Panc1 (cell line): ENCODE data around the gene PDXK. TPM values are rescaled to one million over a fixed set of nuclear protein-coding genes. Genes with fewer than 3 reads are reported as not detected.
"Not testable (repeated sequence)": the region's sequence is repeated elsewhere in the genome, so short reads cannot be mapped to it uniquely, and the experiment has no call there.

Experiments
- ATAC-seq: fragments of 200-7000 bp; cut with Tn5 transposase; 2 replicates; pipeline ENCODE4 v1.9.1; 2020; ENCODE audit warnings: mild to moderate bottlenecking, moderate library complexity
- BruUV-seq: library from RNA; stranded (reverse); fragments of 400-500 nt; replicated peaks from 2 replicates; lab custom pipeline; 2021; lab: Mats Ljungman, UMichigan
- CTCF ChIA-PET: fragments of 300-600 bp; sonication (Branson Sonifier 250); formaldehyde crosslinking; loops from one replicate; lab custom pipeline; 2022; ENCODE audit warnings: antibody characterized with exemption; lab: Charles Lee
- POLR2A ChIA-PET: fragments of 300-600 bp; sonication (Branson Sonifier 250); formaldehyde crosslinking; loops from one replicate; lab custom pipeline; 2022; ENCODE audit warnings: antibody characterized with exemption; lab: Charles Lee
- DNase-seq: peaks from one replicate; pipeline ENCODE4 v3.0.0-alpha.2; 2010; ENCODE audit warnings: low read depth, low spot score
- H3K27ac ChIP-seq: 2 replicates; pipeline ENCODE4 v1.5.1; 2011; ENCODE audit warnings: mild to moderate bottlenecking, low read length, inconsistent platforms
- H3K27me3 ChIP-seq: fragments of 200-500 bp; sonication (Bioruptor generic); 2 replicates; pipeline ENCODE4 v1.6.0; 2014; ENCODE audit warnings: low read length, inconsistent platforms; ENCODE audit not compliant: control insufficient read depth, insufficient read depth
- H3K36me3 ChIP-seq: fragments of 200-500 bp; sonication (Bioruptor generic); 2 replicates; pipeline ENCODE4 v1.5.1; 2014; ENCODE audit warnings: inconsistent platforms, mild to moderate bottlenecking, low read length, moderate library complexity; ENCODE audit not compliant: control insufficient read depth, insufficient read depth
- H3K4me1 ChIP-seq: 2 replicates; pipeline ENCODE4 v1.5.1; 2011; ENCODE audit warnings: inconsistent platforms, mild to moderate bottlenecking, low read length, moderate library complexity; ENCODE audit not compliant: control insufficient read depth, insufficient read depth
- H3K4me3 ChIP-seq, 2 experiments: 2 replicates each; pipeline ENCODE4 v1.5.1; 2011 to 2012; ENCODE audit warnings: low read depth in 2 of 2, low read length in 2 of 2, mild to moderate bottlenecking in 2 of 2, inconsistent platforms in 1 of 2, moderate library complexity in 1 of 2
- H3K9me3 ChIP-seq: fragments of 200-500 bp; sonication (Bioruptor generic); 2 replicates; pipeline ENCODE4 v1.5.1; 2014; ENCODE audit warnings: low read depth, mild to moderate bottlenecking, inconsistent platforms, low read length, moderate library complexity; ENCODE audit not compliant: control insufficient read depth, insufficient read depth
- CTCF ChIP-seq: fragments of 450-650 bp; IDR thresholded peaks from 2 replicates; pipeline ENCODE4 v1.5.1; 2017; ENCODE audit warnings: mild to moderate bottlenecking
- POLR2AphosphoS5 ChIP-seq: IDR thresholded peaks from 2 replicates; pipeline ENCODE4 v1.6.1; 2012; ENCODE audit warnings: mild to moderate bottlenecking, low read depth, low read length, moderate library complexity
- REST ChIP-seq, 2 experiments: IDR thresholded peaks; 2 replicates each; pipeline ENCODE4 v1.6.1; 2011 to 2012; ENCODE audit warnings: low read depth in 2 of 2, control low read depth in 1 of 2, low read length in 1 of 2, mild to moderate bottlenecking in 1 of 2, moderate library complexity in 1 of 2; ENCODE audit not compliant: insufficient read depth in 1 of 2
- SIN3A ChIP-seq: IDR thresholded peaks from 2 replicates; pipeline ENCODE4 v1.6.1; 2012; ENCODE audit warnings: low read depth, mild to moderate bottlenecking, low read length, moderate library complexity, borderline replicate concordance; ENCODE audit not compliant: insufficient read depth
- TCF7L2 ChIP-seq: IDR thresholded peaks from 2 replicates; pipeline ENCODE4 v1.6.1; 2011; ENCODE audit warnings: mild to moderate bottlenecking, low read depth, low read length, inconsistent platforms
- in situ Hi-C: cut with HindIII; loops from 2 replicates; pipeline ENCODE4 v1.10.0; 2016; ENCODE audit warnings: low sequenced_read_pairs, low pct_unique_long_range_greater_than_20kb
- intact Hi-C: fragments of 100-400 bp; cut with micrococcal nuclease; formaldehyde crosslinking; loops from one replicate; pipeline ENCODE4 v1.10.0; 2022; ENCODE audit not compliant: unreplicated experiment
- total RNA-seq: library from RNA; stranded (reverse); gene quantifications from one replicate; pipeline ENCODE4 v1.2.1, GENCODE V29; 2021; ENCODE audit not compliant: unreplicated experiment

Gene PDXK
- total RNA-seq, 1 experiment from 2014 or later, result 184 TPM

- intact Hi-C loops, result no loop called here
- peaks cover 18% of the 10 kb centered on the region for H3K4me1 ChIP-seq
- ChIA-PET POLR2A (no interaction called here), CTCF (no interaction called here)
- no peak for TF ChIP-seq CTCF
- no peak for TF ChIP-seq POLR2AphosphoS5
- no peak for TF ChIP-seq SIN3A
- no peak for TF ChIP-seq TCF7L2
- no peak for TF ChIP-seq REST (IDR thresholded peaks at IDR 0.05; ENCODE audit: insufficient read depth in 1 of 2, low read depth in 2 of 2, low read length in 1 of 2)
- no peaks in the 10 kb centered on the region for H3K27me3 ChIP-seq
- no peak overlapping the region for H3K4me3 ChIP-seq
- no TSS peak for BruUV-seq
- H3K27ac ChIP-seq, result no peak overlapping the region
- H3K9me3 ChIP-seq, result no peaks in the 10 kb centered on the region
- DNase-seq (no peak), ATAC-seq (no peak)
- no peaks in the 10 kb centered on the region for H3K36me3 ChIP-seq
- in situ Hi-C loops, result no loop called here
Observed at GRCh38 chr21:43708745-43709381, 10.1 kb upstream of the PDXK start.

GRCh38 chr21:43712268-43712942 is 6.5 kb upstream of the PDXK start:
- no peak for DNase-seq
- H3K36me3 ChIP-seq, result no peaks in the 10 kb centered on the region
- intact Hi-C loops (no loop called here), in situ Hi-C loops (no loop called here)
- TF ChIP-seq POLR2AphosphoS5, result 0 out of 2 replicates have a peak, but pooled peaks have one; percentile 52
- no peak for TF ChIP-seq SIN3A
- no peak for TF ChIP-seq REST (IDR thresholded peaks at IDR 0.05; ENCODE audit: insufficient read depth in 1 of 2, low read depth in 2 of 2, low read length in 1 of 2)
- TF ChIP-seq TCF7L2, result peak; percentile 67; the same call in 1 of the 2 replicates
- peak overlapping the region; percentile 19 to 63 for H3K4me3 ChIP-seq
- no peaks in the 10 kb centered on the region for H3K9me3 ChIP-seq
- no peaks in the 10 kb centered on the region for H3K27me3 ChIP-seq
- ChIA-PET POLR2A (no interaction called here), CTCF (interaction anchor here (0.6 kb wide), 1 partner anchor 15 kb away, joined by 3 read pairs; no protein-coding TSS in a partner anchor)
- ATAC-seq, result peak; percentile 87
- H3K27ac ChIP-seq, result peak overlapping the region; percentile 96
- no TSS peak for BruUV-seq
- H3K4me1 ChIP-seq, result peaks cover 22% of the 10 kb centered on the region

GRCh38 chr21:43713123-43713522 is 5.8 kb upstream of the PDXK start:
- in situ Hi-C loops, intact Hi-C loops, DNase-seq, H3K9me3 ChIP-seq, BruUV-seq, POLR2A ChIA-PET, H3K4me3 ChIP-seq, ATAC-seq, H3K36me3 ChIP-seq, H3K27me3 ChIP-seq: not testable (repeated sequence)
- Histone ChIP-seq H3K27ac (peak overlapping the region; percentile 96), H3K4me1 (peaks cover 22% of the 10 kb centered on the region)
- CTCF ChIA-PET, result interaction anchor here (0.6 kb wide), 1 partner anchor 14 kb away, joined by 3 read pairs; no protein-coding TSS in a partner anchor
